HL-60 (cell line): ENCODE measurements around the gene ASIC3.
A peak's percentile ranks its signal among the peaks of the same experiment; 100 is the strongest.
"Not testable (repeated sequence)": the region's sequence is repeated elsewhere in the genome, so short reads cannot be mapped to it uniquely, and the experiment has no call there.

ENCODE experiments used
- DNase-seq, 2 experiments: peaks; one replicate each; pipeline ENCODE4 v3.0.0-alpha.2; 2010 to 2020; ENCODE audit warnings: low read depth in 1 of 2, low spot score in 1 of 2
- H3K27ac ChIP-seq: fragments of 250-450 bp; sonication (Bioruptor Pico); replicated peaks from 2 replicates; pipeline ENCODE4 v1.5.1; 2020; ENCODE audit warnings: mild to moderate bottlenecking, moderate library complexity
- H3K27me3 ChIP-seq: fragments of 250-450 bp; sonication (Bioruptor Pico); 2 replicates; pipeline ENCODE4 v1.5.1; 2021; ENCODE audit warnings: mild to moderate bottlenecking, moderate library complexity; ENCODE audit not compliant: insufficient read depth, poor library complexity, severe bottlenecking
- H3K4me3 ChIP-seq: replicated peaks from 2 replicates; pipeline ENCODE4 v1.5.1; 2011; ENCODE audit warnings: mild to moderate bottlenecking, control low read depth, low read length; ENCODE audit not compliant: insufficient read depth
- CTCF ChIP-seq: IDR thresholded peaks from one replicate; pipeline ENCODE4 v1.5.1; 2011; ENCODE audit warnings: low read length, control low read depth, inconsistent platforms; ENCODE audit not compliant: insufficient read depth
- GABPA ChIP-seq: IDR thresholded peaks from 2 replicates; pipeline ENCODE4 v1.6.1; 2012; ENCODE audit warnings: low read depth
- POLR2AphosphoS5 ChIP-seq: IDR thresholded peaks from 2 replicates; pipeline ENCODE4 v1.6.1; 2012; ENCODE audit warnings: low read depth
- REST ChIP-seq: IDR thresholded peaks from 2 replicates; pipeline ENCODE4 v1.6.1; 2012; ENCODE audit warnings: low read depth; ENCODE audit not compliant: insufficient replicate concordance
- SPI1 ChIP-seq: IDR thresholded peaks from 2 replicates; pipeline ENCODE4 v1.6.1; 2012; ENCODE audit warnings: low read depth, mild to moderate bottlenecking, borderline replicate concordance

The ASIC3 gene

GRCh38 chr7:151011097-151011409 is 37.3 kb upstream of the ASIC3 start:
- DNase-seq, result no peak
- no peak for TF ChIP-seq SPI1
- no peak for TF ChIP-seq POLR2AphosphoS5
- TF ChIP-seq REST, result no peak
- TF ChIP-seq CTCF, result no peak
- no peak for TF ChIP-seq GABPA
- peaks cover 6% of the 10 kb centered on the region for H3K27me3 ChIP-seq
- H3K4me3 ChIP-seq, result no peak overlapping the region
- no peak overlapping the region for H3K27ac ChIP-seq

GRCh38 chr7:151011616-151012015 is 36.7 kb upstream of the ASIC3 start:
- not testable (repeated sequence) for DNase-seq, H3K27me3 ChIP-seq, H3K4me3 ChIP-seq, H3K27ac ChIP-seq

- Histone ChIP-seq H3K4me3 (no peak overlapping the region), H3K27ac (no peak overlapping the region), H3K27me3 (peaks cover 6% of the 10 kb centered on the region)
- TF ChIP-seq REST, result no peak
- TF ChIP-seq GABPA, result no peak
- TF ChIP-seq CTCF, result no peak
- no peak for TF ChIP-seq SPI1
- no peak for TF ChIP-seq POLR2AphosphoS5
- no peak for DNase-seq
These were observed 36.2 kb upstream of the ASIC3 start for GRCh38 chr7:151012031-151012692.

- no peak overlapping the region for H3K4me3 ChIP-seq
- DNase-seq, result peak in 1 of 2 experiments; percentile 42
- peaks cover 6% of the 10 kb centered on the region for H3K27me3 ChIP-seq
- H3K27ac ChIP-seq, result no peak overlapping the region
- no peak for TF ChIP-seq GABPA
- no peak for TF ChIP-seq SPI1
- TF ChIP-seq CTCF, result peak; percentile 19
- TF ChIP-seq POLR2AphosphoS5, result no peak
- no peak for TF ChIP-seq REST
These were observed 35.4 kb upstream of the ASIC3 start for GRCh38 chr7:151012911-151013347.
